Superior temporal gyrus (tissue), 1 donor: Measurements from ENCODE around the gene RANBP9.

Experiments
- DNase-seq: peaks from one replicate; pipeline ENCODE4 v3.0.0-alpha.2; 2016; ENCODE audit errors: extremely low spot score

Gene RANBP9

DNA sequence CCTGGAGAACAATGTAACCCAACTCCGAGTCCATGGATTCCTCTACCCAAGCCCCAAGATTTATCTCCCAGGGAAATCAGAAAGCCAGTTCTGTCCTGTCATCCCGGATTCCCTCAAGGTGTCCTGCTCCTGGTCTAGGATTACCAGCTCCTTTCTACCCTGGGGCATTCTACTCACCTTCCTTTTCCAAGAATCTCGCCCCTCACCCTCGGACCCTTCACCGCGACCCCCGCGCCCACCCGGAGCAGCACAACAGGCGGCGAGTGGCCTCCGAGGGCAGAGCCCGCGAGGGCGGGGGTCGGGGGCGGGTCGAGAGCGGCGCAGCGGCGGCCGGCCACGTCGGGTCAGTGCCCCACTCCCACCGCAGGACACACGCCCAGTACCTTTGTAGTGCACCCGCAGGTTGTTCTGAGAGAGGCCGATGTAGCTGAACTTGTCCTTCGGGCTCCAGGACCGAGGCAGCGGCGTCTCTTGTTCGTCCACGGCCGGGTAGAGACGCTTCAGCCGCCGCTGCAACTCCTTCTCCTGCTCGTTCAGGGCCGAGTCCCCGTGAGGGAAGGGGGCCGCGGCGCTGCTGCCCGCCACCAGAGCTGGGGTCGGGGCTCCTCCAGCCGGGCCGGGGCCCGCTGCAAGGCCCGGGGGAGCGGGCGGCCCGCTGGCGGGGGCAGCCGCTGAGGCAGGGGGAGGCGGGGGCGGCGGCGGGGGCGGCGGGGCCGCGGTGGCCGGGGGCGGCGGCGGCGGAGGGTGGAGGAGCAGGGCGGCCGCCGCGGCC lies 897 bp downstream of the RANBP9 start:
- no peak for DNase-seq

DNA sequence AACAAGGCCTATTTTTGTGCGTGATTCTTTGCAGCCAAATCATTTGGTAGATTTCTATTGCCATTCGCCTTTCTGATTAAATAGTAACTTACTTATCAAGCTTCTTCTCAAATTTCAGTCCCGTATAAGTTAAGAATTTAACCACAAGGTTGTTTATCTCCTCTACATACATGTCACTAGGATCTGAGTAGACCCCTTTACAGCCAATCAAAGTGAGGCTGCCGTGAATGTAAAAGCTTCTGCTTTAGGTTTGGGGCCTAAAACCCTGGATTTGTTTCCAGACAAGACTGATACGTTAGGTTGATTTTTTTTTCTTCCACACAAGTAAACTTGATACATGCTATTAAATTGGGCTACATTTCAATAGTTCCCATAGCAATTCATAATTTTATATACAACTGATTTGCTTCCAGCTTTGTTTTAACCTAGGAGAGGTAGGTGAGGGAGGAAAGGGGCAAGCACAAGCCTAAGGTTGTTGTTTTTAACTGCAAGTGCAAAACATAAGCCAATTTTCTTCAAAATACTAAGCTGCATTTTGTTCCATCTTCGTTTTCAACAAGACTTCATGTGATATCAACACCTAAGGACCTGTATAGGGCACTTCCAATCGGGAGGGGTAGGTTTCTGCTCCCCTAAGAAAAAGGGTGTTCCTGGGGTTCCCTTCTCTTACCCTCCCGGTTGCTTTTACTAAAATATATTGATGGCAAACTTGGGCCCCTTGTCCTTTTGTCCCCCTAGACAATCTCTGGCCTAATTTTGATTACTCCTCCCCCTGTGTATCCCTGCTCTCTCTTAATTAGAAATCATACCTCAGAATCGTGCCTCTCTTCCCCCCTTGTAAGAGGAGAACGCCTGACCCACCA lies 1.7 kb downstream of the RANBP9 start:
- peak; percentile 67 for DNase-seq

DNA sequence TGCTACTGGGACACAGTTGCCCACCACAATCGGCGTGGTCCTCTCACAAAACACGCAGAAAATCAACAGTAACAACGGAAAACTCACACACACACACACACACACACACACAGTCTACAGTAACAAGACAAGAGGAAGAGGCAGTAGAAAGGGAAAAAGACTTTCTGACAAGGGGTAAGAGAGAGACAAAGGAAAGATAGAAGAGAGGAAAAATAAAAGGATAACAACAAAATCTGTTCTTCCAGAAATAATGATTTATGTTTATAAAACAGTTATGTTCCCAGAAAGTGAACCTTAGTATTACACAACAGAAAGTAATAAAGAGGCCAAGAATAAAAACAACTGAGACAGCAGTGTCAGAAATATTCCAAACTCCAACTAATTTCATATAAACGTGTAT lies 2.9 kb downstream of the RANBP9 start:
- DNase-seq: no peak

DNA sequence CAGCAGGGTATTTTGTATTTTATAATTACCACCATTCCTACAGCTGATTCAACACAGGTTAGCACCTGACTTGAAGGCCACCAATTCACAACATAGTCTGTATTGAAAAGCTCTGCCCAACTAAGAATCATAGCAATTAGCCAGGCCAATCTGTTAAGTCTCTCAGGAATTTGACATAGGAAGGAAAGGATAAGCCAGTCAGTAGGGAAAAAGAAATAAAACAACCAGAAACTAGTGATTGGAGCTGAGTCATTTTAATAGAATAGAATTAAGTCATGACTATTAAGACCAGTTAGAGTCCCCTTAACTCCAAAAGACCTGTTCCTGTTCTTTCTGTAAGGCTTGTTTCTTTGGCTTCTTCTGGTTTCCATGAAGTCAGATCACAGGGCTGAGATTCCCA lies 8.1 kb downstream of the RANBP9 start:
- DNase-seq: no peak

DNA sequence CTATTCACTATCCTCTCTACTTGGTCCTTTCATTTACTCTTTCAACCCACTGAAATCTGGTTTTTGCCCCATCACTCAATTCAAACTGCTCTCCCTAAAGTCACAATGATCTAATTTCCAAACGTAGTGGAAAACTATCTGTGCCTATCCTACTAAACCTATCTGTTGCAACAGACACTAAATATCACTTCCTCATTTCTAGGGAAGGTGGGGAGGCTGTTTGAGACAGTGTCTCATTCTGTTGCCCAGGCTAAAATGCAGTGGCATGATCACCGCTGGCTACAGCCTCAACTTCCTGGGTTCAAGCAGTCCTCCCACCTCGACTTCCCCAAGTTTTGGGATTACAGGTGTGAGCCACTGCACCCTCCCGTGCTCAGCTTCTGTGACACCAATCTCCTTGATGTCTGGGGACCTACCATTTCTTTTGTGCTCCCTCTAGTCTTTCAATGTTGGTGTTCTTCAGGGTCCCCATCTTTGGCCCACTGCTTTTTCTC lies 8.8 kb downstream of the RANBP9 start:
- no peak for DNase-seq

DNA sequence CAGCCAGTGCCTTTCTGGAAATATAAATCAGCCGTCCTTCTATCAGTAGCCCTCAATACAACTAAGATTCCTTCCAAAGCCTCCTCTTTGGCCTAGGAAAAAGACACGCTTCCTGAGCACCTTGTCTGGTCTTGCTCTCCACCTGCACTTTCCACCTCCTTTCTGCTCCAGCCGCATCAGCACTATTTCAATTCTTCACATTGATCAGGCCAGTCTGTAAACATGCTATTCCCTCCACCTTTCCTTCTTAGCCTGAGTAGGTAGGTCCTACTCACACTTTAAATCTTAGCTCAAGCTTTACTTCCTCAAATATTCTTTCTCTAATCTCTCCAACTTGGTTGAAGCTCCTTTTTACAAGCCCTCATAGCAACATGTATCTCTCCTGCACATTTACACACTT lies 11.4 kb downstream of the RANBP9 start:
- DNase-seq: no peak

DNA sequence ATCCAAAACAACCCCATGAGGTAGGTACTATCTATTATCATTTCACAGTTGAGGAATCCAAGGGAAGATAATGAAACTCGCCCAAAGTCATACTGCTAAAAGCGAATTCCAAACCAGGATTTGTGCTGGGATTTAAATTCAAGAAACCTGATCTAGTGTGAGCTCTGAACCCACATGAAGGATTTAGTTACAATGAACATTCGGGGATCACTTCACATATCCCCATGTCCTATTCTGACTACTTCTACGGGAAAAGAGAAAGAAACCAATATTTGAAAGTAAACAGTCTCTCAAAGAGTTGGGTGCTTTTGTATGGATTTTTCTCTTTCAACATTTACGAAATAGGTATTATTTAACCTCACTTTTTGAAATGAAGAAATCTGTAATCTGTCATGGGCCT lies 12.9 kb downstream of the RANBP9 start:
- no peak for DNase-seq

DNA sequence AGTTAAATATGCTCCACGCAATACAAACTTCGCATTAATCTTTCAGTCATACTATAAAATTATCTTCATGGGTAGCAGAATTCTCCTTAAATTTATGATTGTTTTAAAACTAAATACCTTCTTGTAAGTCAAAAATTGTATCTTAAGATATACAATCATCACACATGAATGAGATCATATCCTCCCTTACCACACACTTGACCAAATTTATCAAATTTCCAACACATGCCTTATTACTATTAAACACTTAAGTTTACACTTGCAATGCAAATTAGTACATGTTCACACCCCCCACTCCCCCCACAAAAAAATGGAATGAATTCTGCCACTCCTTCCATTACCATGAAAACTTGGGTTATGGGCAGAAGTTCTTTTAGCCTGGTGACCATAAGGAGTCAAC lies 13.8 kb downstream of the RANBP9 start:
- no peak for DNase-seq

DNA sequence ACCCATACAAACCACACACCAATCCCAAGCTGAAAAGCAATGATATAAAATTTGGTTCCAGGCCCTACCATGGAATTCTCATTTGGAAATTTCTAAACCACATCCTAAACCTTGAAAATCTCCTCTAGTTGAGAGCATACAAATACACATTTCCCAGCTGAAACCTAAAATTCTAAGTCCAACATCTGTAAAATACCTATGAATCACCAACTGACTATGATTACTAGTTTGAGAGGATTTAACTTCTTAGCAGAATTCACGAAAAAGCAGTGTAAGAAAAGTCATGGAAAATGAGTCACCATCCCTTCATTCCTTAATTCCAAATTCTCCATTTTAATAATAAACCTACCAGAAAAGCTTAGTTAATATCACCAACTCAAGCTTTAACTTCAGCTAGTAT lies 15.4 kb downstream of the RANBP9 start:
- DNase-seq: no peak

DNA sequence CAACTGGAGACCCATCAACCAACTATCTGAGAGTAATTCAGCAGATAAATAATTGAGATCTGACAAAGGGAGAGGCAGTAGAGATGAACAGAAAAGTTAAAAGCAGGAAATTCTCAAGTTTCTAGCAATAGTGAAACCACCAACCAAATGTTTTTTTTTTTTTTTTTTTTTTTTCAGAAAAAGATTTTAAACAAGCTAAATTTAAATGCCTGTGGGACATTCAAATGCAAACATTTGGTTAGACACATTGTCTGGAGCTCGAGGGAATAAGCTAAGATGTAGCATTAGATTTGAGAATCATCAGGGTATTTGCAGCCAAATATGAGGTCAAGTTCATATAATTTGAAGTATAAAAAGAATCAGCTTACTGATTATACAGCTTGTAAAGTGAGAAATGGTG lies 16.4 kb downstream of the RANBP9 start:
- no peak for DNase-seq

DNA sequence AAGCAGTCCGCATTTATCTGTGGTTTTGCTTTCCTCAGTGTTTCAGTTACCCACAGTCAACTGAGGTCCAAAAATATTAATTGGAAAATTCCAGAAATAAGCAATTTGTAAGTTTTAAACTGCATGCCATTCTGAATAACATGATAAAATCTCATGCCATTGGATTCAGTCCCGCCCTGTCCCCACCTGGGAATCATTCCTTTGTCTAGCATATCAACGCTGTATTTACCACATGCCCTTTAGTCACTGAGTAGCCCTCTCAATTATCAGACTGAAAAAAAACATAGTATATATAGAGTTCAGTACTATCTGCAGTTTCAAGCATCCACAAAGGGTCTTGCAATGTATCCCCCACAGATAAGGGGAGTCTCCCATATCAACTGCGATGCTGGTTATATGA lies 17.1 kb downstream of the RANBP9 start:
- DNase-seq: no peak

DNA sequence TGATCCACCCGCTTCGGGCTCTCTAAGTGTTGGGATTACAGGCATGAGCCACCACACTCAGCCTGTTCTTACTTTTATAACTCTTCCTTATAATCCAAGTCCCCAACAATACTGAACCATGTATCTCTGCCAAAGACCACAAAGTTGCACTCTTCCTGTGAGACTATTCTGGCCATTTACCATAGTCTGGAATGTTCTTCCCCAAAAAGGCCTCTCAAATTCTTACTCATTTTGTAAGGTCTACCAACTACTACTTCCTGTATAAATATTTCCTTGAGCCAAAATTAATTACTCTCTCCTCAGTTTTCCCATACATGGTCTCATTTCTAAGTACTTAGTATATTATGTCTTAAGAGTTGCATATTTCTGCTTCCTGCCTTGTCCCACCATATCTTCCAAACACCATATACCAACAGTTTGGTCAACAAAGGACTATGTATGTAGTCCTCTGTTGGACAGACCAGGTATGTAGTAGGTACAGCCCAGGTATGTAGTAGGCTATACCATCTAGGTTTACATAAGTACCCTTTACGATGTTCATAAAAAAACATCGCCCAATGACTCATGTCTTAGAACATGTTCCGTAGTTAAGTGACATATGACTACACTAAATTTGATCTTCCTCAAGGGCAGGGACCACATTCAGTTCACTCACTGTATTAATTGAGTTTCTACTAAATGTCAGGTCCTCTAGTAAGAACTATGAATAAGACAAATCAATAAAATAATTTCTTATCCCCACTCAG lies 22.0 kb downstream of the RANBP9 start:
- DNase-seq: no peak

DNA sequence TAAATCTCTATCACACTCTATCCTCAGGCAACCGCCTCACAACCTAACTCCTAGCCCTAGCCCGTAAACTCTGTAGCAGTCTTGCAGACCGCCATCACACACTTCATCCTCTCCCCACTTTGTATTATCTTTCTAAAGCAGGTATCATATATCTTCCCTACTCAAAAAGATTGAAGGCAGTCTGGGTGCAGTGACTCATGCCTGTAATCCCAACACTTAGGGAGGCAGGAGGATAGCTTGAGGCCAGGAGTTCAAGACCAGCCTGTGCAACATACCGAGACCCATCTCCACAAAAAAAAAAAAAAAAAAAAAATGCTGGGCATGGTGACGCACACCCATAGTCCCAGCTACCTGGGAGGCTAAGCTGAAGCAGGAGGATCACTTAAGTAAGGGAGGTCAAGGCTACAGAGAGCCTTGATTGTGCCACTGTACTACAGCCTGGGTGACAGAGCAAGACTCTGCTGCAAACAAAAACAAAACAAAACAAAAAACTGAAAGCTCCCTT lies 22.9 kb downstream of the RANBP9 start:
- no peak for DNase-seq

DNA sequence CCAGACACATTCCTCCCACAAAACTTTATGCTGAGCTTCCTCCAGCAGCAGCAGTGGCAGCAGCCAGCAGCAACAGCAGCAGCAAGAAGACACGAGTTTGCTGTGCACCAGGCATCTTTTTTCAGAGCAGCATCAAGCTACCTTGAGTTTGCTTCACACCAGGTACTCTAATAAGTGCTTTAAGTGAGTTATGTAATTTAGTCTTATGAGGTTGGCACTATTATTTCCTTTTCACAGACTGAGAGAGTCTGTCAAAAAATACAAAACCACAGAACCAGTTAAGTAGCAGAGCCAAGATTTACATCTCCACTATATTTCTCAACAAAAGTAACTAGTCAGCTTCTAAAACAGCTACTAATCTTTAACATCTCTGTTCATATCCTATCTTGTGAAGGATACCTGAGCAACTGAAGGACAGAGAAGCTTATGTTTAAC lies 23.7 kb downstream of the RANBP9 start:
- DNase-seq: no peak

DNA sequence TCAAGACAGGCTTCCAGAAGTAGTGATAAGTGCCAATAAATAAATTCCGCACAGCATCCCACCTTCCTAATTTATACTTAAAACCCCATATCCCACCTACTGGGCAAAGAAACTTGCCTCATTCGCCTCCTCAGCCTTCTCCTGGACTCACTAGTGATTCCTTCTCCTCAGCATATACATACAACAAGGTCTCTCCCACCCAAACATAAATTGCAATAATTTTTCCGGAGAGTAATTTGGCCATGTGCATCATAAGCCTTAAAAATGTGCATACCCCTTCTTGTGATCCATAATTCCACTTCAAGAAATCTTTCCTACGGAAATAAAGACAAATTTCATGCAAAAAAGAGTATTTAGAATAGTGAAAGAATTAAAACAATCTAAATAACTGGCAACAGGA lies 26.8 kb downstream of the RANBP9 start:
- no peak for DNase-seq

DNA sequence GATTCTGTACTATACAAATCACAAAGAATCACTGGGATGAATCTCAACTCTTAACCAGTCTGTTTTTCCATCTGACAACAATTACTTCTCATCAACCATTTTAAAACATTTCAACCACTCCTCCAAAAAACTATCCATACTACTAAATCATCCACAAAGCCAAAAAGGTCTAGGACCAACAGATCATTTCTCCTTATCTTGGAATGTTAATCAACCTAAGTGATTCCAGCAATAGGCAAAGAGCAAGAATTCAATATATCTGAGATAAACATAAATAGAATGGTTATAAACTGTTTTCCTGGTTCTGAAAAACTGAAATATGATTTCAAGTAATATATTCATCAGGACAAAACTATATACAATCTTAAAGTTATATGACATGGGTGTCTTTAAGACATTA lies 28.6 kb downstream of the RANBP9 start:
- no peak for DNase-seq

DNA sequence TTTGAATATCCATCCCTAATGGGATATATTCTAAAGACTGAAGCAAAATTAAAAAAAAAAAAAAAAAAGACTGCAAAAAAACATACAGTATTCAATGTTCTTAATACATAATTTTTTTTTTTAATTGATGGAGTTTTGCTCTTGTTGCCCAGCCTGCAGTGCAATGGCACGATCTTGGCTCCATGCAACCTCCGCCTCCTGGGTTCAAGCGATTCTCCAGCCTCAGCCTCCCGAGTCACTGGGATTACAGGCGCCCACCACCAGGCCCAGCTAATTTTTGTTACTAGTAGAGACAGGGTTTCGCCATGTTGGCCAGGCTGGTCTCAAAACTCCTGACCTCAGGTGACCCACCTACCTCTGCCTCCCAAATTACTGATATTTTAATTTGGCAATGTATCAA lies 29.3 kb downstream of the RANBP9 start:
- DNase-seq: no peak

DNA sequence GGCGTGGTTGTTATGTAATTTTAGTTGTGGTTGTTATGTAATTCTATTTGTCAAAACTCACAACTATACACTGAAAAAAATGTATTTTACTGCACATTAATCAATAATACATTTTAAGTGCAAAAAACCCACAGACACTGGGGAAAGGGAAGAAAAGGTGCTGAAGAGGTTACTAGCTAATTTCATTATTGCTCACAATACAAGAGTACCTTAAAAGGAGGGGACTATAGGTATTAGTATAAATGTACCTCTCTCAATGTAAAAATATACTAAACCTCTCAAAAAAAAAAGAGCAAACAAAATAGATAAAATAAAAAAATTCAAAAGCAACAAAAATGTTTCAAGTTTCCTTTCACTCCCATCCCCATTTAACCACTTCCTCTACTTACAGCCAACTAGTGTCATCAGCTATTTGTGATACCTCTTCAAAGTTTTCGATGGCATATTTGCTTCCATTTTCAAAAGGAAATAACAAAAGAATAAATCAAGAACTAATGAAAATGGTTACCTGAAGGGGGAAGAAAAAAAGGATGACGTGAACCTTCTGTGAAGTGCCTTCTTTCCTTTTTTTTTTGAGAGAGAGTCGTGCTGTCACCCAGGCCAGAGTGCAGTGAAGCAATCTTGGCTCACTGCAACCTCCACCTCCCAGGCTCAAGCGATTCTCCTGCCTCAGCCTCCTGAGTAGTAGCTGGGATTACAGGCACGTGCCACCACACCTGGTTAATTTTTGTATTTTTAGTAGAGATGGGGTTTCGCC lies 30.2 kb downstream of the RANBP9 start:
- DNase-seq: no peak

DNA sequence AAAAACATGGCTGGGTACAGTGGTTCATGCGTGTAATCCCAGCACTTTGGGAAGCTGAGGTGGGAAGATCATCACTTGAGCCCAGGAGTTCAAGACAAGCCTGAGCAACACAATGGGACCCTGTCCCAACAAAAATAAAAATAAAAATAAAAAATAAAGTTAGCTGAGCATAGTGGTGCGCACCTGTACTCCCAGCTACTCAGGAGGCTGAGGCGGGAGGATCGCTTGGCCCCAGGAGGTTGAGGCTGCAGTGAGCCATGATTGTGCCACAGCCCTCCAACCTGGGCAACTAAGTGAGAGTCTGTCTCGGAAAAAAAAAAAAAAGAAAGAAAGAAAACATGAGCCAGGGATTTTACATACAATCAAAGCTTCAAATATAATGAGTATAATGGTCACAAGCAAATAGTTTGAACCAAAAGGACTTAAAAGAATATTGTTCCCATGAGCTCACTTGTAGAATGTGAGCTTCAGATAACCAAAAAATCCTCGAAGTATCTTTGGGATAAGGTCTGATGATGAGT lies 31.1 kb downstream of the RANBP9 start:
- no peak for DNase-seq

DNA sequence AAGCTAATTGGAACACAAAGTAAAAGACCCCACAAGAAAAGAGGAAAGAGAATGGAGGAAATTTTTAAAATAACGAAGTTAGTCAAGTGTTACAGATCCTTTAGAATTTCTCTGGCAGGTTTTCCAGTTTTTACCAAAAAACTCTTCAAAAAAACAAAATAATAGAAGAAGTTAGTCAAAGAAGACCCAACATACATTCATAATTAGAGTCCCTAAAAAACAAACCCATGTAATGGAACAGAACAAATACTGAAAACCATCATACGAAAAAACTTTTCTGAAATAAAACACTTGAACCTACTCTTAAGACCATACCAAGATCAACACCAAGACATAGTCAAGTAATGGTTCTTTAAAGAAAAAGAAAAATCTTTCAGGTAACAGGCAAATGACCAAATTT lies 31.6 kb downstream of the RANBP9 start:
- no peak for DNase-seq
